ENCODE results near the gene PCDHGA1.
A peak's percentile ranks its signal among the peaks of the same experiment; 100 is the strongest.

Gene PCDHGA1

DNA sequence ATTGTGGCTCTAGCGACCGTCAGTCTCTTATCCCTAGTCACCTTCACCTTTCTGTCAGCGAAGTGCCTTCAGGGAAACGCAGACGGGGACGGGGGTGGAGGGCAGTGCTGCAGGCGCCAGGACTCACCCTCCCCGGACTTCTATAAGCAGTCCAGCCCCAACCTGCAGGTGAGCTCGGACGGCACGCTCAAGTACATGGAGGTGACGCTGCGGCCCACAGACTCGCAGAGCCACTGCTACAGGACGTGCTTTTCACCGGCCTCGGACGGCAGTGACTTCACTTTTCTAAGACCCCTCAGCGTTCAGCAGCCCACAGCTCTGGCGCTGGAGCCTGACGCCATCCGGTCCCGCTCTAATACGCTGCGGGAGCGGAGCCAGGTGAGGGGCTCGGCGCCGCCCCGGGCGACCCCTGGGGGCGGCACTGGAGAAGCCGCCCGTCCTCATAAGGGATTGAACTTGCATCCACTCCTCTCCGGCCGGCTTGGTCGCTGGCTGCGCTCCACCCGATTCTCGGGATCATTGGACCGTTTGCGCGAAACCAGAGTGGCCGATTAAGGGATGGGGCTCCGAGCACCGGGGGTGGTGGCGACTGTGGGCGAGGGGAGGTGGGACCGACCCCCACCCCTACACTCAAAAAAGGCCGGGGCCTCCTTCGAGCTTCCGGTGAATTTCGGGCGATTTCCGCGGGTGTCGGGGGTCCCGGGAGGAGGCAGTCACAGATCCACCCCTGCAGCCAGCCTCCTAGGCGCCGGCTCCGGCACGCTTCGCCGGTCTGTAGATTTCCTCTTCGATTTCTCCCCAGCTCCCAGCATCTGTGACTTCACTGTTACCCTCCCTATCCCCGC is 161.2 kb downstream of the PCDHGA1 start:
- DNase-seq (ENCODE audit: low read depth) = no peak
- peaks cover 11% of the 10 kb centered on the region for H3K36me3 ChIP-seq (ENCODE audit: control insufficient read depth, insufficient read depth, low read length, severe bottlenecking)
- H3K9me3 ChIP-seq (ENCODE audit: control insufficient read depth, low read length) = no peaks in the 10 kb centered on the region
- H3K4me3 ChIP-seq (ENCODE audit: low read length) = no peak overlapping the region
- peaks cover 25% of the 10 kb centered on the region for H3K4me1 ChIP-seq (ENCODE audit: control insufficient read depth, insufficient read depth, low read length)
- H3K27me3 ChIP-seq (replicated peaks; ENCODE audit: control insufficient read depth, insufficient read depth, low read length) = no peaks in the 10 kb centered on the region
- no peak overlapping the region for H3K9ac ChIP-seq (ENCODE audit: low read length)

DNA sequence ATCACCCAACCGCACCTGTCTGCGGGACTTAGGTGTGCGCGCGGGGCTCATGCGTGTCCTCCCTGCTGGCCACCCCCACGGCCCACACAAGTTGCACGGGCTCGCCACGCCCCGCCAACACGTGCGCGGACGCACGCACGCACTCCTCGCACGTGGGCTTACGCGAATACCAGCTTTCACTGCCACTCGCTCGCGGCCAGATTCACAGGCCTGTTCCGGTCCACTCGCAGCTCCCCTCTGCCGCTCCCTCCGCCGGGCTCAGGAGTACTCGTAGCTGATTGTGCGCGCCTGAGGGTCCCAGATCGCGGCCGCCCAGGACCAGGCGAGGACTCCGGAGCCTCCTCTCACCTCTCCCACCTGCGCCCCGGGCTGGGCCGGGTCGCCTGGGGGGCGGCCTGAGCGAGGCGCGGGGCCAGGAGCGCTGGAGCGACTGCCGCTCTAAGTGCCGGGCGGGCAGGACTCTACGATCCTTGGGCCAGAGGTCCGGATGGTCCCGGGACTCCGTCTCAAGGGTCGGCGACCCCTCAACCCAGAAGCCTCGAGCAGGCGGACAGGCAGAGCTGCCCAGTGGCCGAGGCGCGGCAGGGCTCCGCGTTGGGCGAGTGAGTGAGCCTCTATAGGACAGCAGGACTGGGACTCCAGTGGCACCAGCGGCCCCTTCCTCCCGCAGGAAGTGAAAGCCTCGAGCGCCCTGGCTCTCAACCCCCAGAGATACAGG is 162.0 kb downstream of the PCDHGA1 start:
- no peaks in the 10 kb centered on the region for H3K27me3 ChIP-seq (replicated peaks; ENCODE audit: control insufficient read depth, insufficient read depth, low read length)
- H3K9me3 ChIP-seq (ENCODE audit: control insufficient read depth, low read length) = no peaks in the 10 kb centered on the region
- DNase-seq (ENCODE audit: low read depth) = no peak
- H3K9ac ChIP-seq (ENCODE audit: low read length) = no peak overlapping the region
- H3K36me3 ChIP-seq (ENCODE audit: control insufficient read depth, insufficient read depth, low read length, severe bottlenecking) = peaks cover 8% of the 10 kb centered on the region
- H3K4me3 ChIP-seq (ENCODE audit: low read length) = no peak overlapping the region
- H3K4me1 ChIP-seq (ENCODE audit: control insufficient read depth, insufficient read depth, low read length) = peaks cover 25% of the 10 kb centered on the region

DNA sequence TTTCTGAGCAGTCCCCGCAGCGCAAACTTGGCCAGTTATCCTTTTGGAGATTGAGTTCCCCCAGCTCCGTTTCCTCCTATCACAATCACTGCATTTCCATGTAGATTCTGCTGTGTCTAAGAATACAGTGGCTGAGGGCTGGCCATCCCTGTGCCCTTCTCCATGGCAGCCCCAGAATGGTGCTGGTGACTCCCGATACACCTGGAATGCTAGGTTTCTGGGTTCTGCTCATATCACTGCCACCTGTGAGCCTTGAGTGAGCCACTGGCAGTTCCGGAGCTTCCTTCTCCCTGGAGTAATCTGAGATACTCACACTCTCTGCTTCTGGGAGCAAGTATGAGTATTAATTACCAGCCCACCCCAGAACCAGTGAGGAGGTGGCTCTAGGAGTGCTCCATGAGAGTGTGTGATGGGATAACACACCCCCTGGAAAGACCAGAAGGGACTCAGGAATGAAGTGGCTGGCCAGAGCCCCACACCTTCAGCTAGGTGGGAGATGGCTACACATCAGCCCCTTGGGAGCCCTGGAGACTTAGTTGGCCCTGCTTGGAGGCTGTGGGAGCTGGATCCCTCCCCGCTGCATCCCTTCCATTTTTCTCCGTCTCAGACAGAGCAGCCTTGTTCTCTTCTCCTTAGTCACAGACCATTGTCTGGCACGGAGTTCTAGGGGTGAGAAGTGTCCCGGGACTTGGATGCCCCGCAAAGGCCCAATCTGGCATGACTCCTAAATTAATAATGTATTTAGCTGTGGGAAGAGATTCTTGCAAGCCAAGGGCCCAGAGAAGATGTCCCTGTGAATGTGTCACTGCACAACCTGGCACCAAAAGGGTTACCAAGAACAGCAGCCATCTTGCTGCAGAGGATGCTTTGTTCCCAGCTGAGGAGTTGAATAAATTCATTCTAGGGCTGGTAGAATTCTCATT is 163.4 kb downstream of the PCDHGA1 start:
- Histone ChIP-seq H3K36me3 (ENCODE audit: control insufficient read depth, insufficient read depth, low read length, severe bottlenecking) (peaks cover 12% of the 10 kb centered on the region), H3K27me3 (replicated peaks; ENCODE audit: control insufficient read depth, insufficient read depth, low read length) (no peaks in the 10 kb centered on the region), H3K4me3 (ENCODE audit: low read length) (no peak overlapping the region), H3K4me1 (ENCODE audit: control insufficient read depth, insufficient read depth, low read length) (peaks cover 25% of the 10 kb centered on the region), H3K9ac (ENCODE audit: low read length) (peak overlapping the region; percentile 36), H3K9me3 (ENCODE audit: control insufficient read depth, low read length) (no peaks in the 10 kb centered on the region)
- DNase-seq (ENCODE audit: low read depth) = no peak

DNA sequence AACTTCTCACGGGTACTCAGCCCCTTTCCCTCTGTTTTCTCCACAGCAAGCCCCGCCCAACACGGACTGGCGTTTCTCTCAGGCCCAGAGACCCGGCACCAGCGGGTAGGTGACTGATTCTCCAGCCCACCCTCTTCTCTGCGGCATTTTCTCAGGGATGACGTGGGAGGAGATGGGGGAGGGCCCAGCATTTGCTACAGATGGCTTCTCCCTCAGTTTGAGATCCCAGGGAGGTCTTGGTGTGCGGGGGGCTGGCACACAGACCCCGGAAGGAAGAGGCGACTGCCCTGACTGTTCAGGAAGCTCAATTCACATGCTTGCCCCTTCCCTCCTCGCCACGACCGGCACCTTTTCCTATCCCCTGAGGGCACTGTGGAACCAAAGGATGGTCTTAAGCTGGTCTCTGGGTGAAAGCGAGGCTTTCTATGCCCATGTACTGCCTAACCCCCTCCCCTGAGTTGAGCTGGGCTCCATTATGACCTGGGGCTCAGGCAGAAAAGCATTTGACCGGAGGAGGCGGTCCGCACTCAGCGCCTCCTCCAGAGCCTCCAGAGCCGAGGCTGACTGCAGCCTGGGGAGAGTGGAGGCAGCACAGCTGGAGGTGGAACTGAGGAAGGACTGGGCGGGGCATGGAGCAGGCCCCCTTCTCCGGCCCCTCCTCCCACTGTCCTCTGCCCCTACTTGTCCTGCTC is 164.6 kb downstream of the PCDHGA1 start:
- Histone ChIP-seq H3K4me1 (ENCODE audit: control insufficient read depth, insufficient read depth, low read length) (peaks cover 15% of the 10 kb centered on the region), H3K36me3 (ENCODE audit: control insufficient read depth, insufficient read depth, low read length, severe bottlenecking) (peaks cover 12% of the 10 kb centered on the region), H3K27me3 (replicated peaks; ENCODE audit: control insufficient read depth, insufficient read depth, low read length) (no peaks in the 10 kb centered on the region), H3K9me3 (ENCODE audit: control insufficient read depth, low read length) (no peaks in the 10 kb centered on the region), H3K4me3 (ENCODE audit: low read length) (no peak overlapping the region), H3K9ac (ENCODE audit: low read length) (no peak overlapping the region)
- DNase-seq (ENCODE audit: low read depth) = no peak

DNA sequence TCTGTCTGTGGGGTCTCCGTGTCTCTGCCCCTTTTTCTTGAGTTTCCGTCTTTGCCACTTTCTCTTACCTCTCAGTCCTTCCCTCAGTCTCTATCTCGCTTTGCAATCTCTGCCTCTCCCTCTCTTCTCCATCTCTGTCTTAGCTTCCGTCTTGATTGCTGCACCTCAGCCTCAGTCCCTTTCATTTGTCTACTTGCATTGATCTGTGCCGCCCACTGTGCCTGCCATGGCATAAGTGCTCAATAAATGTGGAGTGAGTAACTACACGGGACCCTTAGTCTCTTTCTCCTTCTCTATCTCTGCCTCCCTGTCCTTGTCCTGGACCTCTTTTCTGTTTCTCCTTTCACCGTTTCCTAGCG is 165.1 kb downstream of the PCDHGA1 start:
- Histone ChIP-seq H3K4me3 (ENCODE audit: low read length) (no peak overlapping the region), H3K36me3 (ENCODE audit: control insufficient read depth, insufficient read depth, low read length, severe bottlenecking) (peaks cover 11% of the 10 kb centered on the region), H3K9ac (ENCODE audit: low read length) (no peak overlapping the region), H3K27me3 (replicated peaks; ENCODE audit: control insufficient read depth, insufficient read depth, low read length) (no peaks in the 10 kb centered on the region), H3K9me3 (ENCODE audit: control insufficient read depth, low read length) (no peaks in the 10 kb centered on the region), H3K4me1 (ENCODE audit: control insufficient read depth, insufficient read depth, low read length) (peaks cover 14% of the 10 kb centered on the region)
- DNase-seq (ENCODE audit: low read depth) = no peak

DNA sequence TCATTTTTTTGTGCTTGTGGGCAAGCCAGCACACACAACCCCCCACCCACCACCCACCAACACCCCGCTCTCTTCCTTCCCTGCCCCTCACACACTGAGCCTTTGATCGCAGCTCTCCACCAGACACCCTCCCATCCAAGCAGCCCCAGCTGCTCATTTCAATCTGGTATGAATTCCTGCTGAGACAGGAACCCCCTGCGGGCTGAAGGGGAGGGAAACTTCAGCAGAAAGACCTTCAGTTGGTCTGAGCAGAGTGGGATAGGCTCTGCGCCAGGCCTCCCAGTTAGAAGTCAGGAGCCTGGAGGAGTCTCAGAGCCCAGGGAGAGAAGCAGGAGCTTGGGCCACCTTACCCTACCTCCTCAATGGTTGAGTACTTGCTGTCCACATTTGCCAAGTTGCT is 165.7 kb downstream of the PCDHGA1 start:
- Histone ChIP-seq H3K9me3 (ENCODE audit: control insufficient read depth, low read length) (no peaks in the 10 kb centered on the region), H3K4me3 (ENCODE audit: low read length) (no peak overlapping the region), H3K36me3 (ENCODE audit: control insufficient read depth, insufficient read depth, low read length, severe bottlenecking) (peaks cover 7% of the 10 kb centered on the region), H3K4me1 (ENCODE audit: control insufficient read depth, insufficient read depth, low read length) (peaks cover 14% of the 10 kb centered on the region), H3K27me3 (replicated peaks; ENCODE audit: control insufficient read depth, insufficient read depth, low read length) (no peaks in the 10 kb centered on the region), H3K9ac (ENCODE audit: low read length) (no peak overlapping the region)
- no peak for DNase-seq (ENCODE audit: low read depth)

DNA sequence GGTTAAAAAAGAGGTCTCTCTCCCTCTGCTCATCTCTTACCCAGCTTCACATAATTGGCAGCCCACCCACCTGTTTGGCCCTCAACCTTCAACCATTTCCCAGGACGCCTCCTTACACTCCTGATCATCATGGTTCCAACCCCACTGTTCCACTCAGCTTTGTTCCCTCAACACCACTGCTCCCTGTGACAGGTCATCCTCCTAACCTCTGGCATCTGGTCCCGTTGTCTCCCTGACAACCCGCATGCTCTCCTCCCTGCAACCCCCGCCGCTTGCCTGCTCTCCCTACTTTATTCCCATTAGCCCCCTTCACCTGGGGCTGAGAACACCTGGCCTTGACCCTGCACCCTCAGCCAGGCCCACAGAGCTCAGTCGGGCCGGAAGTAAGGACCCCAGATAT is 171.4 kb downstream of the PCDHGA1 start:
- H3K9ac ChIP-seq (ENCODE audit: low read length) = no peak overlapping the region
- H3K27me3 ChIP-seq (replicated peaks; ENCODE audit: control insufficient read depth, insufficient read depth, low read length) = no peaks in the 10 kb centered on the region
- peaks cover 2% of the 10 kb centered on the region for H3K4me1 ChIP-seq (ENCODE audit: control insufficient read depth, insufficient read depth, low read length)
- H3K9me3 ChIP-seq (ENCODE audit: control insufficient read depth, low read length) = no peaks in the 10 kb centered on the region
- no peak overlapping the region for H3K4me3 ChIP-seq (ENCODE audit: low read length)
- no peak for DNase-seq (ENCODE audit: low read depth)
- peaks cover 4% of the 10 kb centered on the region for H3K36me3 ChIP-seq (ENCODE audit: control insufficient read depth, insufficient read depth, low read length, severe bottlenecking)

DNA sequence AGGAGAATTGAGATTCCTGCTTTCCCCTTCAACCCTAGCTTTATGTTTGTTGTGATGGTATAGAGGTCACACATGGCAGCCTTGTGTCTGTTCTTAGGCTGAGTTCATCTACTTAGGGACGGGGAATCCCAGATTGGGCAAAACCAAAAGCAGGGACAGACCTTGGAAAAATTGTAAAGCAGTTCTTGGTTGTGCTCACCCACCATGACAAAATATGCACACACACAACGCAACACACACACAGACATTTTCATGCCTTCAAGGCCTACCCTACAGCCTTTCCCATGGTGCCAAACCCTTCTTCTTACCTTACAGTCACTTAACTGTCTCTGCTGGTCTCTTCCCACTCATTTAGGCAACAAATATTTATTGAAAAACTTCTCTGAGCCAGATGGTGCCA is 173.4 kb downstream of the PCDHGA1 start:
- H3K36me3 ChIP-seq (ENCODE audit: control insufficient read depth, insufficient read depth, low read length, severe bottlenecking) = no peaks in the 10 kb centered on the region
- no peak overlapping the region for H3K4me3 ChIP-seq (ENCODE audit: low read length)
- no peaks in the 10 kb centered on the region for H3K9me3 ChIP-seq (ENCODE audit: control insufficient read depth, low read length)
- no peak for DNase-seq (ENCODE audit: low read depth)
- no peak overlapping the region for H3K9ac ChIP-seq (ENCODE audit: low read length)
- H3K4me1 ChIP-seq (ENCODE audit: control insufficient read depth, insufficient read depth, low read length) = peaks cover 20% of the 10 kb centered on the region
- H3K27me3 ChIP-seq (replicated peaks; ENCODE audit: control insufficient read depth, insufficient read depth, low read length) = no peaks in the 10 kb centered on the region

DNA sequence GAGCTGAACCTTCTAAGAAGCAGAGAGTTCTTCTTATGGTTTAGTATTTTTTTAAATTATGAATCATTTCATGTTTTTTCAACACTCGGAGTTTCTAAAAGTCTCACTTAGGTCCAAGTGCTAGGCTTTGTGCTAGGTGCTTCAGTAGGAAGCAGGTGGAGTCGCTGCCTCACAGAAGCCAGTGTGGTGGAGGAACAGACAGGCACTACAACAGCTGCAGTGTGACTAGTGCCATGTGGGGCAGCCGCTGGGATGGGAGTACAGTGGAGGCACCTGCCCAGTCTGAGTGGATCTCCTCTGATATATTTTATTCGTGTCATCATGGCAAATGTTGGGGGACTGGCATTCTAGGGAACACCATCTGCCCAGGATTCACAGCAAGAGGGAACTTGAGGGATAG is 173.9 kb downstream of the PCDHGA1 start:
- no peak overlapping the region for H3K9ac ChIP-seq (ENCODE audit: low read length)
- H3K9me3 ChIP-seq (ENCODE audit: control insufficient read depth, low read length) = no peaks in the 10 kb centered on the region
- no peak for DNase-seq (ENCODE audit: low read depth)
- H3K27me3 ChIP-seq (replicated peaks; ENCODE audit: control insufficient read depth, insufficient read depth, low read length) = no peaks in the 10 kb centered on the region
- peaks cover 22% of the 10 kb centered on the region for H3K4me1 ChIP-seq (ENCODE audit: control insufficient read depth, insufficient read depth, low read length)
- no peak overlapping the region for H3K4me3 ChIP-seq (ENCODE audit: low read length)
- H3K36me3 ChIP-seq (ENCODE audit: control insufficient read depth, insufficient read depth, low read length, severe bottlenecking) = no peaks in the 10 kb centered on the region

DNA sequence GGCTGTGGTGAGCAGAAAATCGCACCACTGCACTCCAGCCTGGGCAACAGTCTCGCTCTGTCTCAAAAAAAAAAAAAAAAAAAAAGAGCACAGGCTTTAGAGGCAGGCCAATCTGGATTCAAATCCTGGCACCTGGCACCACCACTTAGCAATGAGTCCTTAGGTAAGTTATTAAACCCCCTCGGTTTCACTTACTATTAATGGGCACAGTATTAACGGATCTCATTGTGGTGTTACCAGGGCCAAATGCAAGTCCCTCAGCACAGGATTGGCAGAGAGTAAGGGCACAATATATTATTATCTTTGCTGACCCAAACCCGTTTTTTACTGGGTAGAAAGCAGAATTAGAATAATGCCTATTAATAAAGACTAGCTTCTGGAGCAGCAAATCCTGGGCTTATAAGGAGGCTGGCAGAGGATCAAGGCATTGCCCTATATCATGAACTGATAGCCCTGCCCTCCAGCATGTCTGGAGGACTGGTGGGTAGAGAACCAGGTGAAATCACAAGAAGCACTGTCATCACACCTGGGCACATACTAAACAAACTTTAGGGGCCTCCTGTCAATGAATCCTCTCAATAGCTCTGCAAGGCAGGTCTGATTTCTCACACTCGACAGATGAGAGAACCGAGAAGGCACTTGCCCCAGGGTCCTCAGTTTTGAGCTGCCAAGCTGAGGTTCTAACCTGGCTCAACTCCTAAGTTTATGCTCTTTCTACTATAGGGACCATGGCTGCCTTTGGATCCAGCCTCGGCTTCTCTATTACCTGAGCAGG is 176.3 kb downstream of the PCDHGA1 start:
- H3K36me3 ChIP-seq (ENCODE audit: control insufficient read depth, insufficient read depth, low read length, severe bottlenecking) = peaks cover 9% of the 10 kb centered on the region
- no peak overlapping the region for H3K4me3 ChIP-seq (ENCODE audit: low read length)
- peak overlapping the region; percentile 84 for H3K9ac ChIP-seq (ENCODE audit: low read length)
- peaks cover 29% of the 10 kb centered on the region for H3K4me1 ChIP-seq (ENCODE audit: control insufficient read depth, insufficient read depth, low read length)
- no peaks in the 10 kb centered on the region for H3K27me3 ChIP-seq (replicated peaks; ENCODE audit: control insufficient read depth, insufficient read depth, low read length)
- DNase-seq (ENCODE audit: low read depth) = no peak
- H3K9me3 ChIP-seq (ENCODE audit: control insufficient read depth, low read length) = no peaks in the 10 kb centered on the region

All from adipocyte (in vitro differentiated cells).